Raji (cell line): ENCODE measurements around the gene CAD.

ENCODE experiments used
- POLR2A ChIP-seq: IDR thresholded peaks from 2 replicates; pipeline ENCODE4 v1.6.1; 2011; ENCODE audit warnings: low read depth, low read length, control low read depth; ENCODE audit not compliant: insufficient read depth

Gene CAD

GRCh38 chr2:27217173-27218121 lies at the start of gene CAD:
Gene CAD (plus strand): TSS chr2:27217369. CDS start chr2:27217552, 183 bp downstream.
- TF ChIP-seq POLR2A: peak; percentile 84

GRCh38 chr2:27170581-27171337 lies 46.4 kb upstream of the CAD start:
- TF ChIP-seq POLR2A: no peak

- no peak for TF ChIP-seq POLR2A
Observed at GRCh38 chr2:27171351-27171848, 45.8 kb upstream of the CAD start.

- no peak for TF ChIP-seq POLR2A
Observed at GRCh38 chr2:27174638-27175037, 42.5 kb upstream of the CAD start.

- TF ChIP-seq POLR2A: no peak
Observed at GRCh38 chr2:27175330-27175729, 41.8 kb upstream of the CAD start.

GRCh38 chr2:27177441-27178351 lies 39.5 kb upstream of the CAD start:
- no peak for TF ChIP-seq POLR2A

- TF ChIP-seq POLR2A: no peak
Observed at GRCh38 chr2:27178469-27178868, 38.7 kb upstream of the CAD start.

- TF ChIP-seq POLR2A: no peak
Observed at GRCh38 chr2:27179344-27180000, 37.7 kb upstream of the CAD start.

- no peak for TF ChIP-seq POLR2A
Observed at GRCh38 chr2:27182346-27182745, 34.8 kb upstream of the CAD start.

- no peak for TF ChIP-seq POLR2A
Observed at GRCh38 chr2:27184115-27184514, 33.1 kb upstream of the CAD start.

- no peak for TF ChIP-seq POLR2A
Observed at GRCh38 chr2:27185331-27186026, 31.7 kb upstream of the CAD start.

- TF ChIP-seq POLR2A: no peak
Observed at GRCh38 chr2:27186613-27187345, 30.4 kb upstream of the CAD start.

- no peak for TF ChIP-seq POLR2A
Observed at GRCh38 chr2:27189989-27190388, 27.2 kb upstream of the CAD start.
